ENCODE data around the gene KAT2A.
A peak's percentile ranks its signal among the peaks of the same experiment; 100 is the strongest.

Gene KAT2A

GRCh38 chr17:42067371-42068091, 53.6 kb downstream of the KAT2A start:
- H3K4me1 ChIP-seq (ENCODE audit: low read length) = peaks cover 29% of the 10 kb centered on the region
- no peaks in the 10 kb centered on the region for H3K9me3 ChIP-seq (ENCODE audit: insufficient read depth, low read length)
- H3K79me2 ChIP-seq (ENCODE audit: low read length) = peaks cover 96% of the 10 kb centered on the region
- no peak overlapping the region for H3K4me3 ChIP-seq (ENCODE audit: low read length)
- H3K4me2 ChIP-seq (ENCODE audit: low read length) = no peak overlapping the region
- no peak overlapping the region for H2AFZ ChIP-seq (ENCODE audit: low read depth, low read length)
- peaks cover 26% of the 10 kb centered on the region for H3K36me3 ChIP-seq (replicated peaks; ENCODE audit: low read depth, low read length)
- no peak overlapping the region for H3K9ac ChIP-seq (ENCODE audit: low read length)
- no peaks in the 10 kb centered on the region for H3K27me3 ChIP-seq (ENCODE audit: low read depth, low read length)
- peaks cover 86% of the 10 kb centered on the region for H4K20me1 ChIP-seq (ENCODE audit: insufficient read depth, low read length)
- no peak for TF ChIP-seq EZH2phosphoT487 (IDR thresholded peaks at IDR 0.05; ENCODE audit: low read depth)
- TF ChIP-seq CTCF (IDR thresholded peaks at IDR 0.05; ENCODE audit: low read depth, low read length) = peak; percentile 94
- no peak overlapping the region for H3K27ac ChIP-seq (ENCODE audit: low read length)

- Histone ChIP-seq H3K9ac (ENCODE audit: low read length) (no peak overlapping the region), H3K4me2 (ENCODE audit: low read length) (0 out of 2 replicates have a peak overlapping the region, but pooled peaks have one; percentile 75)
- no peak for TF ChIP-seq EZH2phosphoT487 (IDR thresholded peaks at IDR 0.05; ENCODE audit: low read depth)
- TF ChIP-seq CTCF (IDR thresholded peaks at IDR 0.05; ENCODE audit: low read depth, low read length) = no peak
These were observed 56.0 kb downstream of the KAT2A start for GRCh38 chr17:42065201-42065600.

More at GRCh38 chr17:42065201-42065600, 56.0 kb downstream of the KAT2A start:
- H3K9me3 ChIP-seq (ENCODE audit: insufficient read depth, low read length) = no peaks in the 10 kb centered on the region
- H3K4me3 ChIP-seq (ENCODE audit: low read length) = no peak overlapping the region
- peaks cover 28% of the 10 kb centered on the region for H3K4me1 ChIP-seq (ENCODE audit: low read length)
- no peak overlapping the region for H3K27ac ChIP-seq (ENCODE audit: low read length)
- H3K79me2 ChIP-seq (ENCODE audit: low read length) = peaks cover 76% of the 10 kb centered on the region
- no peaks in the 10 kb centered on the region for H3K27me3 ChIP-seq (ENCODE audit: low read depth, low read length)
- peaks cover 43% of the 10 kb centered on the region for H3K36me3 ChIP-seq (replicated peaks; ENCODE audit: low read depth, low read length)
- no peak overlapping the region for H2AFZ ChIP-seq (ENCODE audit: low read depth, low read length)
- H4K20me1 ChIP-seq (ENCODE audit: insufficient read depth, low read length) = peaks cover 76% of the 10 kb centered on the region
